B cell (primary cell): ENCODE results near the gene ZNF138. TPM values are rescaled to one million over a fixed set of nuclear protein-coding genes. Genes with fewer than 3 reads are reported as not detected.
"Not testable (repeated sequence)": the region's sequence is repeated elsewhere in the genome, so short reads cannot be mapped to it uniquely, and the experiment has no call there.

Experiments
- ATAC-seq: fragments of 200-7000 bp; cut with Tn5 transposase; one replicate; pipeline ENCODE4 v1.10.0; 2021; ENCODE audit warnings: low read depth, mild to moderate bottlenecking, moderate number of reproducible peaks, moderate library complexity
- CTCF ChIA-PET: fragments of 350-600 bp; sonication (Branson Sonifier 250); formaldehyde crosslinking; loops from one replicate; lab custom pipeline; 2021; ENCODE audit warnings: antibody characterized with exemption, inconsistent platforms; lab: Charles Lee
- POLR2A ChIA-PET: fragments of 350-600 bp; sonication (Branson Sonifier 250); formaldehyde crosslinking; loops from one replicate; lab custom pipeline; 2021; ENCODE audit warnings: antibody characterized with exemption; lab: Charles Lee
- DNase-seq: peaks from one replicate; pipeline ENCODE4 v3.0.0; 2013
- H2AFZ ChIP-seq: 2 replicates; pipeline ENCODE4 v1.6.1; 2012; ENCODE audit warnings: mild to moderate bottlenecking, low read depth, low read length; ENCODE audit not compliant: insufficient read depth, poor library complexity, severe bottlenecking
- H3K27ac ChIP-seq, 2 donors: 1 replicate in 1 of 2; 2 replicates in 1 of 2; pipeline ENCODE4 v1.5.1; 2012 to 2013; ENCODE audit warnings: low read length in 2 of 2, mild to moderate bottlenecking in 2 of 2, moderate library complexity in 1 of 2
- H3K27me3 ChIP-seq, 4 experiments: fragments of 200-600 bp in 1 of 4; sonication (generic) in 1 of 4; replicated peaks in 1 of 4; 1 replicate in 2 of 4; 2 replicates in 2 of 4; pipeline versions ENCODE4 v1.6.1 to v1.7.0; 2013 to 2016; ENCODE audit warnings: low read length in 3 of 4, mild to moderate bottlenecking in 2 of 4, mixed read lengths in 1 of 4, moderate library complexity in 1 of 4; ENCODE audit not compliant: insufficient read depth in 4 of 4, control insufficient read depth in 3 of 4; ENCODE audit errors: control extremely low read depth in 1 of 4
- H3K36me3 ChIP-seq, 2 experiments: replicated peaks in 1 of 2; 1 replicate in 1 of 2; 2 replicates in 1 of 2; pipeline versions ENCODE4 v1.6.1 to v1.7.1; 2013; ENCODE audit warnings: low read length in 1 of 2; ENCODE audit not compliant: insufficient read depth in 2 of 2, control insufficient read depth in 1 of 2; ENCODE audit errors: control extremely low read depth in 1 of 2, extremely low read depth in 1 of 2
- H3K4me1 ChIP-seq, 2 donors: fragments of 200-600 bp in 1 of 2; sonication (generic) in 1 of 2; 1 replicate in 1 of 2; 2 replicates in 1 of 2; pipeline versions ENCODE4 v1.5.1 to v1.6.1; 2013 to 2017; ENCODE audit warnings: low read length in 2 of 2; ENCODE audit not compliant: control insufficient read depth in 2 of 2, insufficient read depth in 2 of 2
- H3K4me2 ChIP-seq: replicated peaks from 2 replicates; pipeline ENCODE3; 2012; ENCODE audit warnings: mild to moderate bottlenecking, low read depth, low read length; ENCODE audit not compliant: poor library complexity, severe bottlenecking
- H3K4me3 ChIP-seq, 5 experiments: fragments of 200-600 bp in 1 of 5; sonication (generic) in 1 of 5; 1 replicate in 3 of 5; 2 replicates in 2 of 5; pipeline versions ENCODE4 v1.5.1 to v1.7.0; 2011 to 2016; ENCODE audit warnings: low read length in 4 of 5, mild to moderate bottlenecking in 4 of 5, low read depth in 2 of 5, control low read depth in 1 of 5, moderate library complexity in 1 of 5; ENCODE audit not compliant: insufficient read depth in 1 of 5; ENCODE audit errors: control extremely low read depth in 1 of 5, extremely low read depth in 1 of 5
- H3K79me2 ChIP-seq: fragments of 200-600 bp; sonication (generic); one replicate; pipeline ENCODE4 v1.6.0; 2016; ENCODE audit warnings: low read length; ENCODE audit not compliant: control insufficient read depth, insufficient read depth
- H3K9ac ChIP-seq: fragments of 200-600 bp; sonication (generic); 2 replicates; pipeline ENCODE4 v1.6.1; 2017; ENCODE audit warnings: mild to moderate bottlenecking, low read length, moderate library complexity
- H3K9me3 ChIP-seq, 3 donors: one replicate each; pipeline versions ENCODE4 v1.6.1 to v1.7.1; 2013; ENCODE audit warnings: low read length in 2 of 3; ENCODE audit not compliant: control insufficient read depth in 2 of 3, insufficient read depth in 1 of 3; ENCODE audit errors: control extremely low read depth in 1 of 3
- H4K20me1 ChIP-seq: 2 replicates; pipeline ENCODE4 v1.6.0; 2012; ENCODE audit warnings: mild to moderate bottlenecking, low read length; ENCODE audit not compliant: insufficient read depth, control insufficient read depth, poor library complexity, severe bottlenecking
- H3K27ac Mint-ChIP-seq: one replicate; pipeline ENCODE4 v1.8.0; 2021; ENCODE audit warnings: mixed read lengths
- H3K27me3 Mint-ChIP-seq: one replicate; pipeline ENCODE4 v1.8.0; 2021; ENCODE audit warnings: mixed read lengths
- H3K4me1 Mint-ChIP-seq: one replicate; pipeline ENCODE4 v1.8.0; 2021; ENCODE audit warnings: mixed read lengths
- H3K4me3 Mint-ChIP-seq: one replicate; pipeline ENCODE4 v1.8.0; 2021; ENCODE audit warnings: mixed read lengths
- H3K9me3 Mint-ChIP-seq: one replicate; pipeline ENCODE4 v1.8.0; 2022; ENCODE audit warnings: mixed read lengths; ENCODE audit not compliant: insufficient read depth
- EZH2 ChIP-seq: IDR thresholded peaks from 2 replicates; pipeline ENCODE4 v1.6.1; 2012; ENCODE audit warnings: borderline replicate concordance, low read depth, mild to moderate bottlenecking, moderate library complexity, low read length; ENCODE audit not compliant: insufficient read depth, poor library complexity, severe bottlenecking
- WGBS: methylation state at CpG from one replicate; pipeline ENCODE4 v1.1.5; 2013; ENCODE audit warnings: missing lambda C conversion rate; ENCODE audit not compliant: insufficient coverage; 5-methylcytosine and 5-hydroxymethylcytosine counted together
- intact Hi-C: fragments of 100-400 bp; cut with micrococcal nuclease; formaldehyde crosslinking; loops from one replicate; pipeline ENCODE4 v1.10.0; 2022
- polyA plus RNA-seq: library from polyadenylated mRNA; depleted of rRNA; stranded (reverse); fragments of >200 nt; gene quantifications from 2 replicates; pipeline ENCODE4 v1.2.3, GENCODE V29; 2012
- total RNA-seq, 2 donors: library from RNA; stranded (reverse); fragments of 120-200 nt in 1 of 2; gene quantifications; 1 replicate in 1 of 2; 2 replicates in 1 of 2; pipeline versions ENCODE4 v1.2.3 to v1.2.4, GENCODE V29; 2013 to 2022
- TF ChIP-seq, protein P1 (sequence below): fragments of 200-600 bp; IDR thresholded peaks from one replicate; pipeline ENCODE4 v1.8.0; 2022; ENCODE audit warnings: antibody characterized with exemption, mild to moderate bottlenecking

The ZNF138 gene
- total and polyA plus RNA-seq, 2 donors (not counting 1 experiment from before 2014, with no cell fraction given): 10.1 to 26.6 TPM

DNA sequence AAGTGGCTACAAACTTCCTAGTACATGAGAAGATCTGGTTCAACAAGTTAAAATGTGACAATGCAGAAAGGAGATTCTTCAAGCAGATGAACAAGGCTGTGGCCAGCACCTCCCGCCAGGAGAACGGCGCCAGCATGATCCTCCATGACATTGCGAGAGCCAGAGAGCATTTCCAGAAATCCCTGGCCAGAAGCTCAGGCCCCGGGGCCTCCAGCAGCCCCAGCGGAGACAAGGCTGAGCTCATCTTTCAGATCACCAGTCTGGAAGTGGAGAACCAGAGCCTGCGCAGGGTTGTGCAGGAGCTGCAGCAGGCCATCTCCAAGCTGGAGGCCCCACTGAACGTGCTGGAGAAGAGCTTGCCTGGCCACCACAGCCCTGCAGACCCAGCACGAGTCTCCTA, 68.8 kb downstream of the ZNF138 start:
- H3K9me3 ChIP-seq: peaks cover 0 to 18% (median 0%) of the 10 kb centered on the region in 3 donors
- no peak overlapping the region for H3K4me2 ChIP-seq
- H3K4me3 Mint-ChIP-seq: no peak overlapping the region
- ChIA-PET POLR2A (no interaction called here), CTCF (no interaction called here)
- H4K20me1 ChIP-seq: no peaks in the 10 kb centered on the region
- intact Hi-C loops: no loop called here
- H3K4me1 Mint-ChIP-seq: no peaks in the 10 kb centered on the region
- H3K4me1 ChIP-seq: no peaks in the 10 kb centered on the region
- H3K9me3 Mint-ChIP-seq: no peaks in the 10 kb centered on the region
- H3K27ac Mint-ChIP-seq: no peak overlapping the region
- no peaks in the 10 kb centered on the region for H3K27me3 Mint-ChIP-seq
- H3K27ac ChIP-seq: no peak overlapping the region
- no peak for DNase-seq
- H3K4me3 ChIP-seq: no peak overlapping the region
- H3K36me3 ChIP-seq: no peaks in the 10 kb centered on the region
- H3K79me2 ChIP-seq: no peaks in the 10 kb centered on the region
- H2AFZ ChIP-seq: no peak overlapping the region
- TF ChIP-seq, protein P1, sequence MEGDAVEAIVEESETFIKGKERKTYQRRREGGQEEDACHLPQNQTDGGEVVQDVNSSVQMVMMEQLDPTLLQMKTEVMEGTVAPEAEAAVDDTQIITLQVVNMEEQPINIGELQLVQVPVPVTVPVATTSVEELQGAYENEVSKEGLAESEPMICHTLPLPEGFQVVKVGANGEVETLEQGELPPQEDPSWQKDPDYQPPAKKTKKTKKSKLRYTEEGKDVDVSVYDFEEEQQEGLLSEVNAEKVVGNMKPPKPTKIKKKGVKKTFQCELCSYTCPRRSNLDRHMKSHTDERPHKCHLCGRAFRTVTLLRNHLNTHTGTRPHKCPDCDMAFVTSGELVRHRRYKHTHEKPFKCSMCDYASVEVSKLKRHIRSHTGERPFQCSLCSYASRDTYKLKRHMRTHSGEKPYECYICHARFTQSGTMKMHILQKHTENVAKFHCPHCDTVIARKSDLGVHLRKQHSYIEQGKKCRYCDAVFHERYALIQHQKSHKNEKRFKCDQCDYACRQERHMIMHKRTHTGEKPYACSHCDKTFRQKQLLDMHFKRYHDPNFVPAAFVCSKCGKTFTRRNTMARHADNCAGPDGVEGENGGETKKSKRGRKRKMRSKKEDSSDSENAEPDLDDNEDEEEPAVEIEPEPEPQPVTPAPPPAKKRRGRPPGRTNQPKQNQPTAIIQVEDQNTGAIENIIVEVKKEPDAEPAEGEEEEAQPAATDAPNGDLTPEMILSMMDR: no peak
- TF ChIP-seq EZH2: no peak
- no peaks in the 10 kb centered on the region for H3K27me3 ChIP-seq
- no peak overlapping the region for H3K9ac ChIP-seq
- no peak for ATAC-seq
- 84% methylated on average over 9 of the region's 9 CpGs for WGBS

DNA sequence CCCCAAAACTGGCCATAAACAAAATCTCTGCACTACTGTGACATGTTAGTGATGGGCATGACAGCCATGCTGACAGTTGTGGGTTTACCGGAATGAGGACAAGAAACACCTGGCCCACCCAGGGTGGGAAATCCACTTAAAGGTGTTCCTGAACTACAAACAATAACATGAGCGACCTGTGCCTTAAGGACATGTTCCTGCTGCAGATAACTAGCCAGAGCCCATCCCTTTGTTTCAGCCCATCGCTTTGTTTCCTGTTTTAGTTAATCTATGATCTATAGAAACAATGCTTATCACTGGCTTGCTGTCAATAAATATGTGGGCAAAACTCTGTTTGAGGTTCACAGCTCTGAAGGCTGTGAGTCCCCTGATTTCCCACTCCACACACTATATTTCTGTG, 69.3 kb downstream of the ZNF138 start:
- CTCF ChIA-PET, H3K27me3 Mint-ChIP-seq: not testable (repeated sequence)

More for the DNA sequence above, 69.3 kb downstream of the ZNF138 start:
- H3K4me1 Mint-ChIP-seq, H3K27ac ChIP-seq, H3K36me3 ChIP-seq, H3K4me2 ChIP-seq, H3K4me3 Mint-ChIP-seq, H3K79me2 ChIP-seq, H3K27ac Mint-ChIP-seq, H3K4me1 ChIP-seq, H3K4me3 ChIP-seq, H2AFZ ChIP-seq, H4K20me1 ChIP-seq, ATAC-seq, POLR2A ChIA-PET, H3K9ac ChIP-seq, H3K9me3 Mint-ChIP-seq, DNase-seq, H3K27me3 ChIP-seq, intact Hi-C loops: not testable (repeated sequence)
- WGBS: 100% methylated on average over 2 of the region's 3 CpGs
- H3K9me3 ChIP-seq: peaks cover 0 to 22% (median 0%) of the 10 kb centered on the region in 3 donors
